H7 (cell line): Measurements from ENCODE around the gene DNAJB6. TPM values are rescaled to one million over a fixed set of nuclear protein-coding genes. Genes with fewer than 3 reads are reported as not detected.

Experiments used
- DNase-seq: peaks from one replicate; pipeline ENCODE4 v3.0.0; 2012
- H3K27me3 ChIP-seq: 2 replicates; pipeline ENCODE4 v1.6.0; 2011; ENCODE audit warnings: mild to moderate bottlenecking, low read length; ENCODE audit not compliant: control insufficient read depth, insufficient read depth
- H3K36me3 ChIP-seq: replicated peaks from 2 replicates; pipeline ENCODE4 v1.5.1; 2011; ENCODE audit warnings: low read length; ENCODE audit not compliant: control insufficient read depth, insufficient read depth
- H3K4me3 ChIP-seq: 2 replicates; pipeline ENCODE4 v1.5.1; 2011; ENCODE audit warnings: low read depth, mild to moderate bottlenecking, control low read depth, low read length, moderate library complexity; ENCODE audit not compliant: insufficient read depth
- total RNA-seq: library from RNA; depleted of rRNA; stranded (reverse); fragments of >200 nt; shearing (Covaris generic); gene quantifications from 2 replicates; pipeline ENCODE4 v1.2.3, GENCODE V29; 2014

DNAJB6 gene
- total RNA-seq, 1 experiment from 2014 or later = 206 TPM

- no peaks in the 10 kb centered on the region; the same call in 1 of the 2 replicates for H3K36me3 ChIP-seq
- DNase-seq = no peak
- no peaks in the 10 kb centered on the region for H3K27me3 ChIP-seq
- H3K4me3 ChIP-seq = no peak overlapping the region
Measured at GRCh38 chr7:157436076-157436475, 99.3 kb downstream of the DNAJB6 start.

- no peak for DNase-seq
- no peaks in the 10 kb centered on the region for H3K27me3 ChIP-seq
- no peak overlapping the region for H3K4me3 ChIP-seq
- no peaks in the 10 kb centered on the region for H3K36me3 ChIP-seq
Measured at GRCh38 chr7:157436763-157437480, 100.1 kb downstream of the DNAJB6 start.

GRCh38 chr7:157437519-157438061 is 100.8 kb downstream of the DNAJB6 start:
- H3K4me3 ChIP-seq = no peak overlapping the region
- no peaks in the 10 kb centered on the region for H3K36me3 ChIP-seq
- DNase-seq = no peak
- no peaks in the 10 kb centered on the region for H3K27me3 ChIP-seq

- DNase-seq = no peak
- H3K27me3 ChIP-seq = no peaks in the 10 kb centered on the region
- H3K36me3 ChIP-seq = no peaks in the 10 kb centered on the region
- H3K4me3 ChIP-seq = no peak overlapping the region
Measured at GRCh38 chr7:157438121-157439025, 101.6 kb downstream of the DNAJB6 start.

GRCh38 chr7:157439149-157439548 is 102.3 kb downstream of the DNAJB6 start:
- Histone ChIP-seq H3K36me3 (no peaks in the 10 kb centered on the region), H3K27me3 (no peaks in the 10 kb centered on the region), H3K4me3 (no peak overlapping the region)
- DNase-seq = no peak

GRCh38 chr7:157439761-157440160 is 103.0 kb downstream of the DNAJB6 start:
- H3K27me3 ChIP-seq = no peaks in the 10 kb centered on the region
- no peak overlapping the region for H3K4me3 ChIP-seq
- no peaks in the 10 kb centered on the region for H3K36me3 ChIP-seq
- no peak for DNase-seq

- Histone ChIP-seq H3K27me3 (no peaks in the 10 kb centered on the region), H3K36me3 (no peaks in the 10 kb centered on the region), H3K4me3 (no peak overlapping the region)
- DNase-seq = no peak
Measured at GRCh38 chr7:157440346-157441022, 103.7 kb downstream of the DNAJB6 start.

- Histone ChIP-seq H3K27me3 (no peaks in the 10 kb centered on the region), H3K36me3 (no peaks in the 10 kb centered on the region), H3K4me3 (no peak overlapping the region)
- DNase-seq = no peak
Measured at GRCh38 chr7:157441023-157441399, 104.2 kb downstream of the DNAJB6 start.

- no peaks in the 10 kb centered on the region for H3K36me3 ChIP-seq
- no peaks in the 10 kb centered on the region for H3K27me3 ChIP-seq
- no peak for DNase-seq
- H3K4me3 ChIP-seq = no peak overlapping the region
Measured at GRCh38 chr7:157442456-157442855, 105.7 kb downstream of the DNAJB6 start.

- no peak for DNase-seq
- Histone ChIP-seq H3K27me3 (no peaks in the 10 kb centered on the region), H3K36me3 (no peaks in the 10 kb centered on the region), H3K4me3 (no peak overlapping the region)
Measured at GRCh38 chr7:157442993-157443831, 106.4 kb downstream of the DNAJB6 start.

GRCh38 chr7:157444011-157444842 is 107.4 kb downstream of the DNAJB6 start:
- H3K36me3 ChIP-seq = no peaks in the 10 kb centered on the region
- no peaks in the 10 kb centered on the region for H3K27me3 ChIP-seq
- H3K4me3 ChIP-seq = no peak overlapping the region
- no peak for DNase-seq

GRCh38 chr7:157444843-157445135 is 108.0 kb downstream of the DNAJB6 start:
- no peak for DNase-seq
- H3K27me3 ChIP-seq = no peaks in the 10 kb centered on the region
- no peaks in the 10 kb centered on the region for H3K36me3 ChIP-seq
- H3K4me3 ChIP-seq = no peak overlapping the region

GRCh38 chr7:157445246-157445955 is 108.6 kb downstream of the DNAJB6 start:
- no peak overlapping the region for H3K4me3 ChIP-seq
- no peaks in the 10 kb centered on the region for H3K36me3 ChIP-seq
- H3K27me3 ChIP-seq = no peaks in the 10 kb centered on the region
- DNase-seq = peak; percentile 71
